K562 (cell line): ENCODE results near the gene RBM19. TPM values are rescaled to one million over a fixed set of nuclear protein-coding genes. Genes with fewer than 3 reads are reported as not detected.

Experiments used
- ATAC-seq: fragments of 200-7000 bp; cut with Tn5 transposase; 3 replicates; pipeline ENCODE4 v1.9.1; 2020; ENCODE audit warnings: moderate library complexity
- BruUV-seq: library from RNA; stranded (reverse); fragments of 400-500 nt; replicated peaks from 2 replicates; lab custom pipeline; 2021; lab: Mats Ljungman, UMichigan
- CTCF ChIA-PET: fragments of 300-600 bp; formaldehyde crosslinking; extraction: SDS; loops from one replicate; lab custom pipeline; 2021; ENCODE audit warnings: low intra/inter-chr PET ratio; lab: Yijun Ruan, JAX
- POLR2A ChIA-PET: fragments of 300-600, 350-650 bp; sonication (Branson Sonifier 250); formaldehyde crosslinking; extraction: SDS; loops from one replicate; lab custom pipeline; 2021; ENCODE audit warnings: antibody characterized with exemption, inconsistent platforms; lab: Yijun Ruan, JAX
- DNase-seq, 4 experiments: peaks; one replicate each; pipeline versions ENCODE4 v3.0.0 to v3.0.0-alpha.2; 2011 to 2018; ENCODE audit warnings: low spot score in 3 of 4, mixed read lengths in 3 of 4; ENCODE audit errors: extremely low read depth in 1 of 4
- FAIRE-seq: peaks from 2 replicates; lab custom pipeline; 2011; peaks lifted over from hg19 to GRCh38; lab: Jason Lieb, UNC
- H2AFZ ChIP-seq: 2 replicates; pipeline ENCODE4 v1.6.0; 2011; ENCODE audit warnings: low read depth, low read length, control low read depth, inconsistent platforms
- H3K27ac ChIP-seq: fragments of 200-600 bp; 3 replicates; pipeline ENCODE4 v1.8.0; 2011; ENCODE audit warnings: low read depth, mild to moderate bottlenecking, control low read depth, inconsistent platforms, low read length, moderate library complexity, mixed read lengths; ENCODE audit errors: extremely low read depth
- H3K27me3 ChIP-seq, 2 experiments: fragments of 300-600 bp in 1 of 2; 2 replicates in 1 of 2; 3 replicates in 1 of 2; pipeline versions ENCODE4 v1.6.0 to v1.8.0; 2011; ENCODE audit warnings: inconsistent platforms in 2 of 2, low read length in 2 of 2, mild to moderate bottlenecking in 1 of 2, mixed read lengths in 1 of 2, moderate library complexity in 1 of 2; ENCODE audit not compliant: control insufficient read depth in 2 of 2, insufficient read depth in 2 of 2
- H3K36me3 ChIP-seq: fragments of 300-600 bp; 3 replicates; pipeline ENCODE4 v1.8.0; 2011; ENCODE audit warnings: mild to moderate bottlenecking, low read length, inconsistent platforms; ENCODE audit not compliant: control insufficient read depth, insufficient read depth
- H3K4me1 ChIP-seq, 2 experiments: fragments of 200-600 bp in 1 of 2; replicated peaks in 1 of 2; 2 replicates in 1 of 2; 3 replicates in 1 of 2; pipeline versions ENCODE4 v1.5.1 to v1.8.0; 2011; ENCODE audit warnings: inconsistent platforms in 2 of 2, low read length in 2 of 2, mild to moderate bottlenecking in 1 of 2, mixed read lengths in 1 of 2, moderate library complexity in 1 of 2; ENCODE audit not compliant: control insufficient read depth in 2 of 2, insufficient read depth in 2 of 2
- H3K4me2 ChIP-seq: 2 replicates; pipeline ENCODE4 v1.6.1; 2011; ENCODE audit warnings: low read length, control low read depth, inconsistent platforms, mixed read lengths; ENCODE audit not compliant: insufficient read depth
- H3K4me3 ChIP-seq: fragments of 200-600 bp; sonication (generic), shearing (Covaris generic); 2 replicates; pipeline ENCODE4 v1.5.1; 2016; ENCODE audit warnings: control low read depth, inconsistent platforms
- H3K79me2 ChIP-seq: fragments of 200-600 bp; 3 replicates; pipeline ENCODE4 v1.8.0; 2011; ENCODE audit warnings: low read length, inconsistent platforms; ENCODE audit not compliant: control insufficient read depth, insufficient read depth
- H3K9ac ChIP-seq, 2 experiments: 2 replicates each; pipeline versions ENCODE4 v1.6.0 to v1.6.1; 2011; ENCODE audit warnings: low read depth in 2 of 2, low read length in 2 of 2, control low read depth in 1 of 2, inconsistent platforms in 1 of 2, mild to moderate bottlenecking in 1 of 2, mixed read lengths in 1 of 2; ENCODE audit not compliant: insufficient read depth in 1 of 2
- H3K9me1 ChIP-seq: one replicate; pipeline ENCODE4 v1.6.0; 2011; ENCODE audit warnings: inconsistent platforms, mild to moderate bottlenecking, low read length, moderate library complexity; ENCODE audit not compliant: control insufficient read depth, insufficient read depth
- H3K9me3 ChIP-seq: replicated peaks from 2 replicates; pipeline ENCODE4 v1.5.1; 2011; ENCODE audit warnings: low read depth, low read length, inconsistent platforms; ENCODE audit not compliant: control insufficient read depth, insufficient read depth
- H4K20me1 ChIP-seq: replicated peaks from 2 replicates; pipeline ENCODE4 v1.6.1; 2011; ENCODE audit warnings: low read length, inconsistent platforms, mixed read lengths; ENCODE audit not compliant: control insufficient read depth, insufficient read depth
- C11orf30 ChIP-seq: fragments of 450-650 bp; IDR thresholded peaks from 2 replicates; pipeline ENCODE4 v1.6.1; 2016; ENCODE audit warnings: low read depth, mild to moderate bottlenecking
- CREB5 ChIP-seq: fragments of 250-450 bp; sonication (Bioruptor Pico); IDR thresholded peaks from 2 replicates; pipeline ENCODE4 v1.5.0; 2020; ENCODE audit warnings: mild to moderate bottlenecking
- DIDO1 ChIP-seq: fragments of 450-650 bp; IDR thresholded peaks from 2 replicates; pipeline ENCODE4 v1.6.1; 2016; ENCODE audit warnings: low read depth, missing biosample characterization, missing genetic modification characterization
- EP400 ChIP-seq: fragments of 450-650 bp; IDR thresholded peaks from 2 replicates; pipeline ENCODE4 v1.6.1; 2017; ENCODE audit warnings: antibody characterized with exemption, mild to moderate bottlenecking, moderate library complexity
- IRF1 ChIP-seq: sonication (generic); formaldehyde crosslinking; IDR thresholded peaks from 2 replicates; pipeline ENCODE4 v1.8.0; 2022; ENCODE audit warnings: missing genetic modification reagents, mild to moderate bottlenecking, borderline replicate concordance
- KDM5B ChIP-seq: fragments of 200-600 bp; sonication (generic); IDR thresholded peaks from 2 replicates; pipeline ENCODE4 v1.6.1; 2012; ENCODE audit warnings: low read depth, mild to moderate bottlenecking, moderate library complexity, low read length, control low read depth, inconsistent platforms; ENCODE audit not compliant: insufficient replicate concordance
- MAFG ChIP-seq: fragments of 450-650 bp; conservative IDR thresholded peaks from 2 replicates; pipeline ENCODE4 v1.6.1; 2016; ENCODE audit warnings: missing genetic modification characterization, missing compliant biosample characterization
- MAFK ChIP-seq: IDR thresholded peaks from 2 replicates; pipeline ENCODE4 v1.6.1; 2011; ENCODE audit warnings: low read length, improper control_type of control experiment
- NCOA2 ChIP-seq, 2 experiments: fragments of 450-650 bp; IDR thresholded peaks; 2 replicates each; pipeline ENCODE4 v1.6.1; 2018; ENCODE audit warnings: mild to moderate bottlenecking in 2 of 2, moderate library complexity in 1 of 2; ENCODE audit not compliant: partially characterized antibody in 2 of 2
- NR2C1 ChIP-seq, 2 experiments: fragments of 450-650 bp; IDR thresholded peaks; 2 replicates each; pipeline ENCODE4 v1.6.1; 2017; ENCODE audit warnings: mild to moderate bottlenecking in 2 of 2, antibody characterized with exemption in 1 of 2, inconsistent platforms in 1 of 2, missing compliant biosample characterization in 1 of 2, missing genetic modification characterization in 1 of 2
- POLR2G ChIP-seq: fragments of 200-400 bp; formaldehyde crosslinking; IDR thresholded peaks from 2 replicates; pipeline ENCODE4 v1.6.1; 2017; ENCODE audit warnings: low read depth, mild to moderate bottlenecking, antibody characterized with exemption, low read length, moderate library complexity
- PRMT5 ChIP-seq: sonication (generic); formaldehyde crosslinking; IDR thresholded peaks from 2 replicates; pipeline ENCODE4 v1.5.0; 2020; ENCODE audit warnings: missing genetic modification reagents
- SRF ChIP-seq, 2 experiments: fragments of 250-450, 450-650 bp in 1 of 2; sonication (Bioruptor Pico) in 1 of 2; sonication (generic) in 1 of 2; formaldehyde crosslinking; IDR thresholded peaks; 2 replicates each; pipeline versions ENCODE4 v1.5.0 to v1.5.1; 2020 to 2022; ENCODE audit warnings: mild to moderate bottlenecking in 1 of 2, missing genetic modification reagents in 1 of 2
- TARDBP ChIP-seq: fragments of 450-650 bp; IDR thresholded peaks from 2 replicates; pipeline ENCODE4 v1.6.1; 2016
- ZNF184 ChIP-seq: sonication (generic); formaldehyde crosslinking; IDR thresholded peaks from 2 replicates; pipeline ENCODE4 v1.5.0; 2020; ENCODE audit warnings: missing genetic modification reagents
- ZNF224 ChIP-seq: sonication (generic); formaldehyde crosslinking; IDR thresholded peaks from 2 replicates; pipeline ENCODE4 v1.8.0; 2022; ENCODE audit warnings: mild to moderate bottlenecking, missing genetic modification reagents
- ZNF316 ChIP-seq: fragments of 450-650 bp; IDR thresholded peaks from 2 replicates; pipeline ENCODE4 v1.6.1; 2016
- ZNF512 ChIP-seq: IDR thresholded peaks from 2 replicates; pipeline ENCODE4 v1.6.1; 2016; ENCODE audit warnings: missing genetic modification characterization, missing compliant biosample characterization
- WGBS: fragments of 100-300 bp; shearing (Covaris generic); methylation state at CpG from one replicate; pipeline ENCODE4 v1.1.6; 2016; ENCODE audit warnings: low coverage, mixed read lengths; ENCODE audit not compliant: insufficient coverage; ENCODE audit errors: missing lambda C conversion rate; 5-methylcytosine and 5-hydroxymethylcytosine counted together
- in situ Hi-C: fragments of 300-500 bp; cut with MboI; formaldehyde crosslinking; loops from 4 replicates; pipeline ENCODE4 v1.15.0; 2018; ENCODE audit warnings: inconsistent platforms, mixed read lengths
- intact Hi-C: fragments of 100-400 bp; cut with micrococcal nuclease; formaldehyde crosslinking; loops from 2 replicates; pipeline ENCODE4 v1.14.2; 2022
- polyA plus RNA-seq, 8 experiments: library from polyadenylated mRNA; depleted of rRNA in 4 of 8; stranded (reverse) in 5 of 8; unstranded in 3 of 8; fragments of >200 nt; fragmentation: Nextera tagmentation in 2 of 8; fragmentation: Illumina TruSeq in 1 of 8; extraction: Ambion mirVana in 2 of 8; extraction: Trizol in 1 of 8; gene quantifications; 2 replicates each; pipeline versions ENCODE4 v1.2.1 to v1.2.3, GENCODE V29; 2011 to 2014; ENCODE audit warnings: inconsistent platforms in 1 of 8, missing spikeins in 1 of 8
- total RNA-seq, 7 experiments: library from RNA; depleted of rRNA in 6 of 7; stranded (reverse); fragments of >200 nt in 6 of 7; fragmentation: Illumina TruSeq in 2 of 7; extraction: Trizol in 2 of 7; gene quantifications; 2 replicates each; pipeline versions ENCODE4 v1.2.1 to v1.2.3, GENCODE V29; 2011 to 2021; ENCODE audit warnings: low replicate concordance in 1 of 7

RBM19 gene
- total and polyA plus RNA-seq, 9 of the 15 experiments (the other 6 are each of a cell fraction or from before 2014, with no cell fraction given): 16.0 to 58.4 (median 37.9) TPM

GRCh38 chr12:113882690-113883089 is 83.4 kb downstream of the RBM19 start:
- no peaks in the 10 kb centered on the region for H3K9me1 ChIP-seq
- ChIA-PET CTCF (no interaction called here), POLR2A (interaction anchor here (0.5 kb wide), 1 partner anchor 145 kb away, joined by 3 read pairs; no protein-coding TSS in a partner anchor)
- DNase-seq: no peak
- no peak overlapping the region for H3K4me3 ChIP-seq
- peaks cover 3% of the 10 kb centered on the region; the same call in 1 of the 2 replicates for H4K20me1 ChIP-seq
- FAIRE-seq: no peak
- no TSS peak for BruUV-seq
- 77% methylated on average over 2 of the region's 2 CpGs for WGBS
- peaks cover 5% of the 10 kb centered on the region; the same call in 2 of the 3 replicates for H3K36me3 ChIP-seq
- no peaks in the 10 kb centered on the region for H3K9me3 ChIP-seq
- H3K9ac ChIP-seq: no peak overlapping the region
- ATAC-seq: no peak
- in situ Hi-C loops: no loop called here
- no peaks in the 10 kb centered on the region for H3K79me2 ChIP-seq
- H3K27me3 ChIP-seq: no peaks in the 10 kb centered on the region
- no peaks in the 10 kb centered on the region for H3K4me1 ChIP-seq
- no peak overlapping the region for H3K27ac ChIP-seq
- H2AFZ ChIP-seq: no peak overlapping the region
- no peak overlapping the region for H3K4me2 ChIP-seq
- intact Hi-C loops: no loop called here
- no peak for TF ChIP-seq CREB5
- TF ChIP-seq PRMT5: no peak
- peak; percentile 45; the same call in 1 of the 2 replicates for TF ChIP-seq MAFG (tag)
- TF ChIP-seq MAFK: peak; percentile 18; the same call in 1 of the 2 replicates
- no peak for TF ChIP-seq POLR2G
- TF ChIP-seq C11orf30: peak; percentile 58; the same call in 1 of the 2 replicates
- TF ChIP-seq IRF1 (CRISPR knock-in tag): no peak
- no peak for TF ChIP-seq KDM5B
- no peak for TF ChIP-seq DIDO1 (tag)
- TF ChIP-seq ZNF224 (CRISPR knock-in tag): no peak
- TF ChIP-seq EP400: no peak
- no peak for TF ChIP-seq NCOA2 (IDR thresholded peaks at IDR 0.05; ENCODE audit: partially characterized antibody in 2 of 2)
- peak; percentile 72 for TF ChIP-seq ZNF316
- TF ChIP-seq TARDBP: no peak
- TF ChIP-seq ZNF184 (CRISPR knock-in tag): no peak
- TF ChIP-seq NR2C1 (IDR thresholded peaks at IDR 0.05): no peak
- TF ChIP-seq NR2C1 (tag; IDR thresholded peaks at IDR 0.05): no peak
- TF ChIP-seq ZNF512: no peak
- TF ChIP-seq SRF (CRISPR knock-in tag; IDR thresholded peaks at IDR 0.05): no peak
